ENCODE results near the gene WWP2.
"Not testable (repeated sequence)": the region's sequence is repeated elsewhere in the genome, so short reads cannot be mapped to it uniquely, and the experiment has no call there.

The WWP2 gene

DNA sequence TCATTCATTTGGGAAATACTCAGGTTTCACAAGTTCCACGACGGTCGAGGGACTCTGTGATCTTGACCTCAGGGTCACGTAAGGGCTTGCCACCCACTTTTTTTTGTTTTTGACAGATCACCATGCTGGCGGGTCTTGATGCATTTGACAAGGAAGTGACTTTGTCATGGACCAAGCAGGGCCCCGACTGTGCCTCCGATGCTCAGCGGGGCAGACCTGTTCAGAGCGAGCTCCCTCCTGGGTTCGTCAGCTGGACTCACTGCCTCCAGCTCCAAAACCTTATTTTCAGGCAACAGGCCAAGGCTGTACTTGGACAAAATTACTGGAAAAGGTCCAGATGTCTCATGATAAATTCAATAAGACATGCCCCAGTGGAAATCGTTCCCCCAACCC is 180.0 kb downstream of the WWP2 start:
- H3K4me3 ChIP-seq (ENCODE audit: low read depth, low read length): no peak overlapping the region
- TF ChIP-seq, protein P1, sequence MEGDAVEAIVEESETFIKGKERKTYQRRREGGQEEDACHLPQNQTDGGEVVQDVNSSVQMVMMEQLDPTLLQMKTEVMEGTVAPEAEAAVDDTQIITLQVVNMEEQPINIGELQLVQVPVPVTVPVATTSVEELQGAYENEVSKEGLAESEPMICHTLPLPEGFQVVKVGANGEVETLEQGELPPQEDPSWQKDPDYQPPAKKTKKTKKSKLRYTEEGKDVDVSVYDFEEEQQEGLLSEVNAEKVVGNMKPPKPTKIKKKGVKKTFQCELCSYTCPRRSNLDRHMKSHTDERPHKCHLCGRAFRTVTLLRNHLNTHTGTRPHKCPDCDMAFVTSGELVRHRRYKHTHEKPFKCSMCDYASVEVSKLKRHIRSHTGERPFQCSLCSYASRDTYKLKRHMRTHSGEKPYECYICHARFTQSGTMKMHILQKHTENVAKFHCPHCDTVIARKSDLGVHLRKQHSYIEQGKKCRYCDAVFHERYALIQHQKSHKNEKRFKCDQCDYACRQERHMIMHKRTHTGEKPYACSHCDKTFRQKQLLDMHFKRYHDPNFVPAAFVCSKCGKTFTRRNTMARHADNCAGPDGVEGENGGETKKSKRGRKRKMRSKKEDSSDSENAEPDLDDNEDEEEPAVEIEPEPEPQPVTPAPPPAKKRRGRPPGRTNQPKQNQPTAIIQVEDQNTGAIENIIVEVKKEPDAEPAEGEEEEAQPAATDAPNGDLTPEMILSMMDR (IDR thresholded peaks at IDR 0.05; ENCODE audit: low read depth, low read length): no peak

DNA sequence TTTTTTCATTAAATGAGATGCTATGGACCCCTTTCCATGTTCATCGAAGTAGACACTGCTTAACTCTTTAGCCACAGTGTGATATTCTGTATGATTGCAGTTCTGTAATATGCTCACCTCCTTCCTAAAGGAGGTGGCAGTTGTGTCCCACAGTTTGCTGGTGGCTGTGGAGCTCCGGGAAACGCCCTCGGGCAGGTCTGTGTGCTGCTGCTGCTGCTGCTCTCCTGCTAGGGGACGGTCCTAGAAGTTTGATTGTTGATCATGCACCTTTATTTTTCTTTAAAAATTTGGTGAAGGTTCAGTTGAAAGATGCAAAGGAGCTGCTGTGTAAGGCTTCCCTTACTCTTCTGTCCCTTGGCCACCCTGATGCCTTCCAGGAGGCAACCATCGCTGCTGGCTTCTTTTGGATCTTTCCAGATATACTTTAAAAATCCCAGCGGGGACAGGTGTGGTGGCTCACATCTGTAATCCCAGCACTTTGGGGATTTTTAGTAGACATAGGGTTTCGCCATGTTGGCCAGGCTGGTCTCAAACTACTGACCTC is 180.6 kb downstream of the WWP2 start:
- H3K4me3 ChIP-seq (ENCODE audit: low read depth, low read length): no peak overlapping the region
- TF ChIP-seq, protein P1 (IDR thresholded peaks at IDR 0.05; ENCODE audit: low read depth, low read length): no peak

DNA sequence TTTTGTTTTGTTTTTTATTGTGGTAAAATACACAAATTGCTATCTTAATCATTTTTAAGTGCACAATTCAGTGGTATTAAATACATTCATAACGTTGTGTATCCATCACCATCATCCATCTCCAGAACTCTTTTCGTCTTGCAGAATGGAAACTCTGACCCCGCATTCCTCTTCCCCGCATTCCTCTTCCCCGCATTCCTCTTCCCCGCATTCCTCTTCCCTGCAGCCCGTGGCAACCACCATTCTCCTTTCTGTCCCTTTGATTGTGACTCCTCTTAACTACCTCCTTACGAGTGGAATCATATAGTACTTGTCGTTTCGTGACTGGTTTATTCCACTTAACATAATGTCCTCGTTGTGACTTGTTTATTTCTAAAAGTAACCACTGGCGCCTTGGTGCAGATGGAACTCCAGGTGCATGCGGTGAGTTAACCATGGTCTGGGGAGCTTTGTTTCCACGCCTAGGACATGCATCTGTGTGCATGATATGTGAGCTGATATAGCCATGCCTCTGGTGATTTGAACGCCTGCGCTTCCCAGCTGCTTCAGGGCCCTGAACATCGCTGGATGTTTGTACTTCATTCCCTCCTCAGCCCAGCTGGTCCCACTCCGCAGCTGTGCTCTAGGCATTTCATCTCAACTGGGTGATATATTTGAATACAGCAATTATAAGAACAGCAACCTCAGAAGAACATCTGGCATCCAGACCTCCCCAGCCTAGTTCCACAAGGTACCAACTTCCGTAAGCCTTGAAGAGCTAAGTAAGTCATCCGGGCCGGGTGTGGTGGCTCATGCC is 181.3 kb downstream of the WWP2 start:
- not testable (repeated sequence) for H3K4me3 ChIP-seq (ENCODE audit: low read depth, low read length)

DNA sequence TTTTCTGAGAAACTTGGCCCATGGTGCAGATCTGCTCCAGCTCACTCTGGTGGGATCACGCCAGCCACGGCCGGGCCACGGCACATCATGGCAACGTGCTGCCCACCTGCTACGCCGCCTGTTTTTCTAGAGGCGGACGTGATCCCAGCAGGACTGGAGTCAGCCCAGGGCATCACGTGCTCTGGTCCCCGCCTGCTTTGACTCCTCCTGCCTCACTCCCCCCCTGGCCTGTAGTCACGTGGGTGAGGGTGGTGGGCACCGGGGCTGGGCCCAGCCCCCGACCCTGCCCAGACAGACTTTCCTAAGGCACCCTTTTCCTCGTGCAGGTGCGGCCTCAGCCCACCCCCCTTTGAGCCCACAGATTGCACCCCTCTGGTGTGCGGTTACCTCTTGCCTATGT is 188.3 kb downstream of the WWP2 start:
- H3K4me3 ChIP-seq (ENCODE audit: low read depth, low read length): not testable (repeated sequence)

DNA sequence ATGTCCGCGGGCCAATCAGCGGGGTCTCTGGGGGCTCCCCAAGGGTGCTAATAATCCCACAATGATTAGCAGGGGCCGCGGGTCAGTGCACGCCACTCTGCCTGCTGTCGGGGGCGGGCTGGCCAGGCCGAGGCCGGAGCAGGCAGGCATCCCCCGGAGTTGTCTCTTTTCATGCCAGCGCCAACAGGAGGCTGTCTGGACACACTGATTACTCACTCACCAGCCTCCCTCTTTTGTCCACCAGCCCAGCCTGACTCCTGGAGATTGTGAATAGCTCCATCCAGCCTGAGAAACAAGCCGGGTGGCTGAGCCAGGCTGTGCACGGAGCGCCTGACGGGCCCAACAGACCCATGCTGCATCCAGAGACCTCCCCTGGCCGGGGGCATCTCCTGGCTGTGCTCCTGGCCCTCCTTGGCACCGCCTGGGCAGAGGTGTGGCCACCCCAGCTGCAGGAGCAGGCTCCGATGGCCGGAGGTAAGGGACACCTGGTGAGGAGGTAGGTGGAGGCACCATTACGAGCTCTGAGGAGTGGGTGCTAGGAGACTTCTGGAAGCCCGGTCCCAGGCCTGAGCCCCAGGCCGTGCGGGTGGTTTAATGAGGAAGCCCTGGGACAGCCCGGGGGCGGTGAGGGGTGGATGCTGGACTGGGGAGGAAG is 189.0 kb downstream of the WWP2 start, which contains the start of gene CLEC18A:
Gene CLEC18A (plus strand): TSS at position 318 of the 655 bp plus-strand sequence. CDS start 33 bp downstream, at position 351.
- H3K4me3 ChIP-seq (ENCODE audit: low read depth, low read length): not testable (repeated sequence)

DNA sequence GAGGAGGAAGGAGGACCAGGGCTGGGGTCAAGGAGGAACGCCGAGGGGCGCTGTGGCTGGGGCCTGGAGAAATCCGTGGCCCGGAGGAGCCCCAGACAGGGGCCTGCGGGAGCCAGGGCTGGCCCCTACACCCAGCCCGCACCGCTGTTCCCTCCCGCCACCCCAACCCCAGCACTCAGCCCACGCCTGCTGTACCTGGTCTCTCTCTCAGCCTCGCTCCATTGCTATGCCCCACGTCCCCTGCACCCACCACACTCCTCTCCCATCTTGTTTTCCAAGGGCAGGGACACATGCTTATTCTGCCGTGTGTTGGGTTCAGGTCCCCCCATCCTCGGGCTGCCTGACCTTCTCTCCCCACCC is 189.5 kb downstream of the WWP2 start:
- not testable (repeated sequence) for H3K4me3 ChIP-seq (ENCODE audit: low read depth, low read length)

DNA sequence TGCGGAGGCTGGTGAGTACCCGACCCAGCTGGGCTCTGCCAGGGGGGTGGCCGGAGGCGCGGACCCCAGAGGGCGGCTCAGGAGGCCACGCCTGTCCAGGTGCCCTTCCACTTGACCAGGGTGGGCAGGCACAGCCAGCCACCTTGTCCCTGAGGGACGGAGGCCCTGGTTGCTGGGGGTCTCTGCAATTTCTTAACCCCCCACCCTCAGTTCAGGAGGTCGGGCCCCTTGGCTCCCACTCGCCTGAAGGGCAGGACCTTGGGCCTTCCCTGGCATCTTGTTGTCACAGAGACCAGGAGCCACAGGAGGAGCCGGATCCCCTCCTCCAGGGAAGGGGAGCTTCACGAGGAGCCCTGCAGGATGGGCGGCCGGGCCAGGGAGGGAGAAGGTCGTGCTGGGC is 190.0 kb downstream of the WWP2 start:
- H3K4me3 ChIP-seq (ENCODE audit: low read depth, low read length): not testable (repeated sequence)

DNA sequence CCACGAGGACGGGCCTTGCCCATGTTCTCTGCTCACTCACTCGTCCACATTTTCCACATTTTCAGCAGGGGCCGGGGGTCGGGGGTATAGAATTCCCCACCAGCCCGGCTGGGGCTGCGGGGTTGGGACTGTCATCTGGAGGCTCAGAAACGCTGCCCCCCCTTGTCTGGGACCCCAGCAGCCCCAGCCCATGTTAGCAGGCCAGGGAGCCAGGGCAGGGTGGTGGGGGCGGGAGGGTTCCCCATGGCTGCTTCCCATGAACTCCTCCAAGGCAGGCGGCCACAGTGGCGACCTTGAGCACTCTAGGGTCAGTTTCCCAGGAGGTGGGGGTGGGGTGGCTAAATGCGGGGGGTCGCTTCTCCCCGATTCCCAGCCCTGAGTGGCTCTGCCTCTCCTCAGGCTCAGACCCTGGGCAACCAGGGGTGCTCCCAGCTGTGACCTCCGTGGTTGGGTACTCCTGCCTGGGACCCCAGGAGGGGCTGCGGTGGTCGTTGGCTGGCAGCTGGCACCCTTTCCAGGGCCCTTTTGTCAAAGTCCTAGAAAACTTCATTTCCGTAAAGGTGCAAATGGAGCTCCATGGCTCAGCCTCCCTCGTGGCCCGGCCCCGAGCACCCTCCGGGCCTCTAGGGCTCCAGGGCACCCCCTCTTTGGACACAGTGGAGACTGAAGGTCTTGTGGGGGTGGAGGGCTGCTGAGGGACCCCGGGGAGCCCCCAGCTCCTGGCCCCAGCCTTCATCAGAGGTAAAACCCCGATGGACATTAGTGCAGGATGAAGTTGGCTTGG is 190.6 kb downstream of the WWP2 start:
- not testable (repeated sequence) for H3K4me3 ChIP-seq (ENCODE audit: low read depth, low read length)

DNA sequence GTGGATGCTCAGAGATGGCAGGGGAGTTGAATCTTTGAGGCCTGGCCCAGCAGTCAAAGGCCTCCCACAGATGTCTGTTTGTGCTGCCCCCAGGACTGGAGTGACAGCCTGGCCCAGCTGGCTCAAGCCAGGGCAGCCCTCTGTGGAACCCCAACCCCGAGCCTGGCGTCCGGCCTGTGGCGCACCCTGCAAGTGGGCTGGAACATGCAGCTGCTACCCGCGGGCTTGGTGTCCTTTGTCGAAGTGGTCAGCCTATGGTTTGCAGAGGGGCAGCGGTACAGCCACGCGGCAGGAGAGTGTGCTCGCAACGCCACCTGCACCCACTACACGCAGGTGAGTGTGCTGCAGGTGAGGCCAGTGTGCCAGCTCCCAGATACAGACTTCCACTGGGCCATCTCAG is 192.1 kb downstream of the WWP2 start:
- not testable (repeated sequence) for H3K4me3 ChIP-seq (ENCODE audit: low read depth, low read length)

DNA sequence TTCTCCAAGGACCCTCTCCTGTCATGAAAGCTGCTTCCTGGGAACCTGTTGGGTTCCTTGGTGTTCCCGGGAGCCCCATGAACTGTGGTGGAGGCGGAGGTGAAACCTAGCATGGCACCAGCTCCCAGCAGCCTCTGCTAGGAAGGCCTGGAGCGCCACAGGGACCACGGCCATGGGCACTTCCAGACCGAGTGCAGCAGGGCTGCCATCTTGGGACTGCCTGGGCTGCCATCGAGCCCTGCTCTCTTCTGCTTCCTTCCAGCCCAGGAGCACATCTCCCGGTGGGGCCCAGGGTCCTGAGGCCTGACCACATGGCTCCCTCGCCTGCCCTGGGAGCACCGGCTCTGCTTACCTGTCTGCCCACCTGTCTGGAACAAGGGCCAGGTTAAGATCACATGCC is 201.2 kb downstream of the WWP2 start:
- H3K4me3 ChIP-seq (ENCODE audit: low read depth, low read length): not testable (repeated sequence)

DNA sequence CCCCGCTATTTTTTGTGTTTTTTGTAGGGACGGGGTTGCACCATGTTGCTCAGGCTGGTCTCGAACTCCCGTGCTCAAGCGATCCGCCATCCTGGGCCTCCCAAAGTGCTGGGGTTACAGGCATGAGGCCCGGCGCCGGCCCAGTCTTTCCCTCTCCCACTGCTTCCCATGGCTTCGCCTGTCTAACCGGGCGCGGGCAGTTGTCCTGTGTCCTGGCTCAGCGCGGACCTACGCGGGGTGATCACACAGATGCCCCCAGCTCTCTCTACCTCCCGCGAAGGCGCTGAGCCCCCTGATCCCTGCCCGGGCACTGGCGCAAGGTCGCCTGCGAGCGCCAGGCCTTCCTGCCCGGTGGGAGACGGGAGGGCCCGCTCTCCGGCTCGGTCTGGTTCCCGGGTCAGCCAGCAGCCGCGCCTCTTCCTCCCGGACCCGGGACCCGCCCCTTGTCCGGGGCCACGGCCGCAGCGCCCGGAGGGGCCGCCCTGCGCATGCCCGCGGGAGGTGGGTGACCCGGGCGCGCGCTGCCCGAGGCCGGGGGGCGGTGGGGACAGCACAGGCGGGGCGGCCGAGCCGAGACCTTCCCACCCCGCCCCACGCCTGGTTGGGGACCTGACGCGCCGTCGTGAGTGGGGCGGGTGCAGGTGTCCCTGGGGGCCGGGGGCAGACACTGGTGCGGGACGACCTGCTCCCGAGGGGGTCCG is 203.0 kb downstream of the WWP2 start:
- peak overlapping the region; percentile 17; the same call in 1 of the 2 replicates for H3K4me3 ChIP-seq (ENCODE audit: low read depth, low read length)

DNA sequence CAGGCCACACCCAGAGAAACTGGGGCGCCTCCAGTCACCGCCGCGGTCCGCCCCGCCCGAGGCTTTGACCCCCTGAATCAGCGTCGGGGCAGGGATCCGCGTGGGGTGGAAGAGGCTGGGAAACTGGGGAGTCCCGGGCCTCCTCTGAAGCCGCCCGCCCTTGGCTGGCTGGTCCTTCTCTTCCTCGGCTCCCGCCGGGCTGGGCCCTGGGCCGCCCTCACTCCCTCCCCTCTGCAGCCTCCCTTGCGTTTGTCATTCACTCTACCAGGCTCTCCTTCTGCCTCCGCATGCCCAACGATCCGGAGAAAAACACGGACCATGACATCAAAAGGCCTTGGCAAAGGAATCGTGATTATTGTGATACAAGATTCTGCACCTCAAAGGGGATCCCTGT is 203.5 kb downstream of the WWP2 start:
- not testable (repeated sequence) for H3K4me3 ChIP-seq (ENCODE audit: low read depth, low read length)

DNA sequence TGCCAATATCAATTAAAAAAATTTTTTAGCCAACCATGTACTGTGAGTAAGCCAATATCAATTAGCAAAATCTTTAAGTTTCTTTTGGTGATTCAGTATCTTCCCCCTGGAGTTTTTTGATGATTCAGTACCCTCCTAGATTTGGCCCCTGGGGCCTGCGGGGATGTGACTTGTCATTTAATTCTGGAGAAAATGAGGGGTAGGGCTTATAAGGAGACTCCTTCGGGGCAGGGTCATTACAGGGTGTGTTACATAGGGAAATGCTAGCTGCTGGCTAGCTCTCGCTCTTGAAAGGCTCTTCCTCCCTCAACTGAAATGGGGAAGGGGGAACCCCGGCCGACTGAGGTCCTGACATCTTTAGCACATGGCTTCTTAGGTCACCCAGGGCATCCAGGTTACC is 205.6 kb downstream of the WWP2 start:
- not testable (repeated sequence) for H3K4me3 ChIP-seq (ENCODE audit: low read depth, low read length)

DNA sequence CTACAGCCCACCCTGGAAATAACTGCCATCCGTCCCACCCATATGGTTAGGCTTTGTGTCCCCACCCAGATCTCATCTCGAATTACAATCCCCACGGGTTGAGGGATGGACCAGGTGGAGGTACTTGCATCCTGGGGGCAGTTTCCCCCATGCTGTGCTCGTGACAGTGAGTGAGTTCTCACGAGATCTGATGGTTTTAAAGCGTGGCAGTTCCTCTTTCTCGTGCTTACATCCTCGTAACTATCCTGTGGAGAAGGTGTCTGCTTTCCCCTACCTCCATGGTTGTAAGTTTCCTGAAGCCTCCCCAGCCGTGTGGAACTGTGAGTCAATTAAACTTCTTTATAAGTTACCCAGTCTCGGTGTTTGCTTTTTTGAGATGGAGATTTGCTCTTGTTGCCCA is 206.0 kb downstream of the WWP2 start:
- H3K4me3 ChIP-seq (ENCODE audit: low read depth, low read length): not testable (repeated sequence)

DNA sequence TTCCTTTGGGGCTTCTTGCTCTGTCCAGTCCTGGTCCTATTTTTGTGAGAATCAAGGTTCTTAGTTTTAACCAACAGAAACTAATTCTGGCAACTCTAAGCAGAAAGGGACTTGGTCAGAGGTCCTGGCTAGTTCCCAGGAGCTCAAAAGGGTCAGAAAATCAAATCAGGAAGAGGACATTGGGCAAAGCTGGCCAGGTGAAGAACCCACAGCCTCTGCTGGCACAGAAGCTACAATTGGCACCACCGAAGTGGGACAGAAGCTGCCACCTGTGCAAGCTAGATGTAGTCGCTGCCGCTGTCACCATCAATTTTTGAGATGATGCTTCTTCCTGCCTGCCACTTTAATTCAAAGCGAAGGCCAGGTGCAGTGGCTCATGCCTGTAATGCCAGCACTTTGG is 207.5 kb downstream of the WWP2 start:
- H3K4me3 ChIP-seq (ENCODE audit: low read depth, low read length): not testable (repeated sequence)

DNA sequence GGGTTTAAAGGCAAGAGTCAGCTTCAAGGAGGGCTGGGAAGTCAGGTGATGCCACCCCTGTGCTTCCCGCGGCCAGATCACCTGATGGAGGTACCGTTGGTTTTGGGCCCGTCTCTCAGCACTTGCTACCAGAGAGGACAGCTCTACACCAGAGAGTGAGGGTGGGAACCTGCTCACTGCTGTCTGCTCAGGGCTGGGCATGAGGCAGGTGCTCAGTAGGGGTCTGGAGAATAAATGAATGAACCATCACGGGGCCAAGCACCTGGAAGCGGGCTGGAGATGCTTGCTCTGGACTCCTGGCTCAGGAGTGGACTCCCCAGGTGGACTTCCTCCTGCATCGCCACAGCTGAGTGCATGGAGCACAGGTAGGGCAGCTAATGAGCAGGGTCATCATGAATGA is 210.0 kb downstream of the WWP2 start:
- H3K4me3 ChIP-seq (ENCODE audit: low read depth, low read length): not testable (repeated sequence)

DNA sequence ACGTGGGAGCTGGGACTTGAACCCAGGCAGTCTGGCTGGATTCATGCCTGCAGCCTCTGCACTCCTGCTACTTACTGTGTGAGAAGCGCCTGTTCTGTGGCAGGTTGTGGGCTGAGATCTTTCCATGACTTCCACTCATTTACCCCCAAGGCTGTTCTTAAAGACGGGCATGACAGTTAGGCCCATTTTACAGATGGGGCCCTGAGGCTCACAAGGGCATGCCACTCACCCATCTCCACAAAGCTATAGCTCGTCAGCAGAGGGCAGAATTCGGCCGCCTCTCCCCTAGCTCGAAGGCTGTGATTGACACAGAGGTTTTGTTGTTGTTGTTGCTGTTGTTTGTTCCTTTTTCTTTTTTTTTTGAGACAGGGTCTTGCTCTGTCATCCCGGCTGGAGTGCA is 210.8 kb downstream of the WWP2 start:
- H3K4me3 ChIP-seq (ENCODE audit: low read depth, low read length): not testable (repeated sequence)
